Activated naive CD4-positive, alpha-beta T cell treated with anti-CD3 and anti-CD28 coated beads, Interleukin-2, amount 10 ng/mL, durations not matched to agents 7 days and 5 days (primary cell): Measurements from ENCODE around the gene TXK.

Source experiments
- CTCF ChIA-PET: fragments of 350-600 bp; sonication (Branson Sonifier 250); formaldehyde crosslinking; loops from one replicate; lab custom pipeline; 2021; ENCODE audit warnings: antibody characterized with exemption; lab: Charles Lee
- DNase-seq: peaks from one replicate; pipeline ENCODE4 v3.0.0-alpha.2; 2020
- H3K27ac Mint-ChIP-seq: one replicate; pipeline ENCODE4 v1.8.0; 2021; ENCODE audit warnings: mild to moderate bottlenecking, moderate library complexity, mixed read lengths
- H3K27me3 Mint-ChIP-seq: one replicate; pipeline ENCODE4 v1.8.0; 2021; ENCODE audit warnings: mild to moderate bottlenecking, mixed read lengths
- H3K36me3 Mint-ChIP-seq: one replicate; pipeline ENCODE4 v1.8.0; 2021; ENCODE audit warnings: mixed read lengths
- H3K4me1 Mint-ChIP-seq: one replicate; pipeline ENCODE4 v1.8.0; 2021; ENCODE audit warnings: mixed read lengths
- H3K4me3 Mint-ChIP-seq: one replicate; pipeline ENCODE4 v1.8.0; 2021; ENCODE audit warnings: mild to moderate bottlenecking, moderate library complexity, mixed read lengths
- H3K9me3 Mint-ChIP-seq: one replicate; pipeline ENCODE4 v1.8.0; 2021; ENCODE audit warnings: mixed read lengths

TXK gene

DNA sequence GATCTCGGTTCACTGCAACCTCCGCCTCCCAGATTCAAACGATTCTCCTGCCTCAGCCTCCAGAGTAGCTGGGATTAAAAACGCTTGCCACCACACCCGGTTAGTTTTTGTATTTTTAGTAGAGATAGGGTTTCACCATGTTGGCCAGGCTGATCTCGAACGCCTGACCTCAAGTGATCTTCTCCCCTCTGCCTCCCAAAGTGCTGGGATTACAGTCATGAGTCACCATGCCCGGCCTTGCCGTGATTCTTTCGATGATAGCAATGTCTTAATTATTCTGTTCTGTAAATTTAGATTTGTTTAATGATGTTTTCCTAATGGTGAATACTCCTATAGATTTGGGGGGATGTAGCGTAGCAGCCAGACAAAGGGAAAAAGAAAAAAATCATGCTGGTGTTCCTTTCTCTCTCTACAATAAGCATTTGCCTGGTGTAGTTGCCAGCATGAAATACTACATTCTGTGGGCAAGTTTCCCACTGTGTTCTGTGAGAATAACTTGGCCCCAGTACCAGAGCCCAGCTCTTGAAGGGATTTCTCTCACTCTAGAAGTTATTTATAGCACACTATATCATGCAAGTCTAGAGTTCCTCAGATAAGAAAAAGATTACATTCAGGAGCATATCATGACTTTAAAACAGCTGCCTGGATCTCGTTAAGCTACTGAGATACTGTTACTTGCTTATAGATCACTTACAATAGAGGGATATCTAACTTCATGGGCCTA, 102.1 kb downstream of the TXK start:
- Mint-ChIP-seq H3K9me3 (no peaks in the 10 kb centered on the region), H3K4me1 (peaks cover 20% of the 10 kb centered on the region), H3K27ac (no peak overlapping the region), H3K27me3 (no peaks in the 10 kb centered on the region), H3K4me3 (no peak overlapping the region), H3K36me3 (no peaks in the 10 kb centered on the region)
- CTCF ChIA-PET, result interaction anchor here (1.0 to 5.7 kb wide), 6 partner anchors 13 to 113 kb away, joined by 4 to 54 read pairs (median 11); no protein-coding TSS in a partner anchor
- no peak for DNase-seq

- H3K27me3 Mint-ChIP-seq, result no peaks in the 10 kb centered on the region
- DNase-seq, result no peak
- H3K4me1 Mint-ChIP-seq, result peaks cover 12% of the 10 kb centered on the region
- no peak overlapping the region for H3K27ac Mint-ChIP-seq
- no peaks in the 10 kb centered on the region for H3K36me3 Mint-ChIP-seq
- CTCF ChIA-PET, result interaction anchor here (1.3 kb wide), 1 partner anchor 79 kb away, joined by 3 read pairs; no protein-coding TSS in a partner anchor
- no peaks in the 10 kb centered on the region for H3K9me3 Mint-ChIP-seq
- no peak overlapping the region for H3K4me3 Mint-ChIP-seq
Measured at GRCh38 chr4:48030470-48030869, 103.6 kb downstream of the TXK start.

GRCh38 chr4:48028696-48029095, 105.4 kb downstream of the TXK start:
- Mint-ChIP-seq H3K27me3 (peaks cover 11% of the 10 kb centered on the region), H3K36me3 (no peaks in the 10 kb centered on the region), H3K27ac (no peak overlapping the region), H3K9me3 (no peaks in the 10 kb centered on the region), H3K4me1 (peaks cover 9% of the 10 kb centered on the region), H3K4me3 (no peak overlapping the region)
- no peak for DNase-seq
- CTCF ChIA-PET, result interaction anchor here (1.3 kb wide), 1 partner anchor 60 kb away, joined by 3 read pairs; no protein-coding TSS in a partner anchor

- no peak for DNase-seq
- Mint-ChIP-seq H3K27me3 (peaks cover 11% of the 10 kb centered on the region), H3K4me3 (no peak overlapping the region), H3K27ac (no peak overlapping the region), H3K4me1 (peaks cover 8% of the 10 kb centered on the region), H3K9me3 (no peaks in the 10 kb centered on the region), H3K36me3 (no peaks in the 10 kb centered on the region)
- CTCF ChIA-PET, result interaction anchor here (1.3 kb wide), 1 partner anchor 61 kb away, joined by 3 read pairs; no protein-coding TSS in a partner anchor
Measured at GRCh38 chr4:48027653-48028052, 106.4 kb downstream of the TXK start.

DNA sequence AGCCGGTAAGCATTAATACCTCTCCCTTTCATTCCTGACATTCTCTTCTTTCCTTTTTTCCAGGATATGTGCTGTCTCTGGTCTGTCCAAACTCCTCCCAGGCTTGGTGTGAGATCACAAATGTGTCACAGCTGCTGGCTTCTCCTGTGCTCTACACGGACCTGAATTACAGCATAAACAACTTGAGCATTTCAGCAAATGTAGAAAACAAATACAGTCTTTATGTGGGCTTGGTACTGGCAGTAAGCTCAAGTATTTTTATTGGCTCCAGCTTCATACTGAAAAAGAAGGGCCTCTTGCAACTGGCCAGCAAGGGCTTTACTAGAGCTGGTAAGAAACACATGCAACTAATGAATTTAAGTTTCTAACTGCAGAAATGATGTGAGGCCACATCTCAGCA, 109.0 kb downstream of the TXK start:
- CTCF ChIA-PET, result interaction anchor here (0.7 to 0.8 kb wide), 2 partner anchors 22 to 62 kb away, joined by 3 read pairs; no protein-coding TSS in a partner anchor
- Mint-ChIP-seq H3K4me3 (no peak overlapping the region), H3K27ac (no peak overlapping the region), H3K36me3 (no peaks in the 10 kb centered on the region), H3K9me3 (no peaks in the 10 kb centered on the region), H3K27me3 (peaks cover 11% of the 10 kb centered on the region), H3K4me1 (peaks cover 8% of the 10 kb centered on the region)
- DNase-seq, result no peak

- H3K4me1 Mint-ChIP-seq, result peaks cover 8% of the 10 kb centered on the region
- no peaks in the 10 kb centered on the region for H3K9me3 Mint-ChIP-seq
- H3K27ac Mint-ChIP-seq, result no peak overlapping the region
- peaks cover 13% of the 10 kb centered on the region for H3K27me3 Mint-ChIP-seq
- DNase-seq, result no peak
- no peak overlapping the region for H3K4me3 Mint-ChIP-seq
- CTCF ChIA-PET, result interaction anchor here (0.7 to 0.8 kb wide), 2 partner anchors 22 to 63 kb away, joined by 3 read pairs; no protein-coding TSS in a partner anchor
- H3K36me3 Mint-ChIP-seq, result no peaks in the 10 kb centered on the region
Measured at GRCh38 chr4:48024522-48024921, 109.5 kb downstream of the TXK start.

DNA sequence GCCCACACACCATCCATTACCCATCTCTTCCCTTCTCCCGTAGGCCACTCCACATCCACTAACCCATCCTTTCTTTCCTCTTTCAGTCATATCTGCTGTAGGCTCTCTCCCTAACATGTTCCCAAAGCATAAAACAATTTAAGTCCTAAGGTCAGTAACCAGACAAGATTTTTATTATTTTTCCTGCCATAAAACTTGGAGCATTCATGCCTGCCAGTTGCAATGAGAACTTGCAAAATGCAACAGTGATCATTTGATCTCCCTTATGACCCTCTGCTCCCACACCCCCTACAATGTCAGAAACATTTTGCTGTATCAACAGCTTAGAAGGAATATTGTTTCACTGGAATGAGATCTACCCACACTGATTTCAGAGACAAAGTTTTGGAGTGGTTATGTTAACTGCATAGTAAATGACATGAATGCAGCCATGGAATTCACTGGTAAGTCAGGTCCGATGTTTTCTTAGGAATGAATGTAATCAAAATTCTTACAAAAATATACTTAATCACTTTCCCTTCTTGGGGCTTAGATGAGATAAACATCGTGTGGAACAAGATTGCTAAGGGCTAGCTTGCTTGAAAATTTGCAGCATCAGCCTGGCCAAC, 111.8 kb downstream of the TXK start:
- H3K27ac Mint-ChIP-seq, result no peak overlapping the region
- H3K4me1 Mint-ChIP-seq, result peaks cover 3% of the 10 kb centered on the region
- H3K9me3 Mint-ChIP-seq, result no peaks in the 10 kb centered on the region
- CTCF ChIA-PET, result no interaction called here
- no peaks in the 10 kb centered on the region for H3K36me3 Mint-ChIP-seq
- H3K27me3 Mint-ChIP-seq, result peaks cover 33% of the 10 kb centered on the region
- H3K4me3 Mint-ChIP-seq, result no peak overlapping the region
- DNase-seq, result no peak

GRCh38 chr4:48021100-48021499, 113.0 kb downstream of the TXK start:
- Mint-ChIP-seq H3K27me3 (peaks cover 45% of the 10 kb centered on the region), H3K27ac (no peak overlapping the region), H3K36me3 (no peaks in the 10 kb centered on the region), H3K4me3 (no peak overlapping the region), H3K4me1 (peaks cover 5% of the 10 kb centered on the region), H3K9me3 (no peaks in the 10 kb centered on the region)
- DNase-seq, result no peak
- CTCF ChIA-PET, result interaction anchor here (1.2 kb wide), 1 partner anchor 15 kb away, joined by 4 read pairs; no protein-coding TSS in a partner anchor

DNA sequence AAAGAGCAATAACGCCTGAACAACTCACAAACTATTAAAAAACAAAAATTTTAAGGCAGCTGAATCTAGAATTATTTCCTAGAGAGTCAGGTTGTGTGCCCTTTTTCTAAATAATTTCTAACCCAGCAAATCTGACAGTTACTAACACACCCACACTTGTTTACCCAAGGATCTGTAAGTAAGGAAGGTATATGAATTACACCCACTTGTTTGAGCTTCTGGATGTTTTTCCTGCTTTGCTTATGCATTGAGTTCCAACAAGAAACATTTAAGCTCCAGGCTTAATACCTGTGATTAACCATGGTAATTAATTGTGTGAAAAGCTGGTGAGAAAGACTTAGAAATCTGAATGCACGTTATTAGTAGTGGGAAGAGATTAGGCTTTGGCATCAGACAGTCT, 115.9 kb downstream of the TXK start:
- no peak overlapping the region for H3K27ac Mint-ChIP-seq
- CTCF ChIA-PET, result interaction anchor here (0.6 to 1.3 kb wide), 3 partner anchors 16 to 91 kb away, joined by 3 to 4 read pairs (median 3); no protein-coding TSS in a partner anchor
- H3K9me3 Mint-ChIP-seq, result no peaks in the 10 kb centered on the region
- no peak for DNase-seq
- peaks cover 9% of the 10 kb centered on the region for H3K4me1 Mint-ChIP-seq
- peaks cover 51% of the 10 kb centered on the region for H3K27me3 Mint-ChIP-seq
- no peaks in the 10 kb centered on the region for H3K36me3 Mint-ChIP-seq
- H3K4me3 Mint-ChIP-seq, result no peak overlapping the region

DNA sequence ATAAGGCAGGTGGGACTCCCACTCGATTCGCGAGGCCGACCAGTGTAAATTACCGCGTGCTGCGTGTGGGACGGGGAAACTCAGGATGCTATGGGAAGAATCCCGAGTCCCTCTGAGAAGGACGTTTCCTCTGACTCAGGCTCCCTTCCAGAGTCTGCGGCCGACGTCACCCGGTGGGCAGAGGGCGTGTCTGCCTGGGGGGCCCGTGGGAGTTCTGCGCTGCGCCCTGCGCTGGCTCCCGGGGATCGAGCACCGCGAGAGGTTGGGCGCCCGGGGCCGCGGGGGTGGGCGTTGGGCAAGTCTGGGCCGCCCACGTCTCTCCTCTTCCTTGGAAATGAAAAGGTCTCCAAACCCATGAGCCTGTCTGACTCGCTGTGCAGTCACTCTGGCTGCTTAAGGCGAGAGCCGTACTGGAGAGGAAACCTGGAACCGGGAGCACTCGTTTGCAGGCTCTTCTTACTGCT, 116.9 kb downstream of the TXK start:
- Mint-ChIP-seq H3K27me3 (peaks cover 51% of the 10 kb centered on the region), H3K36me3 (no peaks in the 10 kb centered on the region), H3K27ac (no peak overlapping the region), H3K4me1 (peaks cover 9% of the 10 kb centered on the region), H3K4me3 (peak overlapping the region; percentile 69), H3K9me3 (no peaks in the 10 kb centered on the region)
- DNase-seq, result peak; percentile 32
- CTCF ChIA-PET, result interaction anchor here (0.6 to 1.6 kb wide), 3 partner anchors 17 to 92 kb away, joined by 3 to 4 read pairs (median 3); no protein-coding TSS in a partner anchor
